GM18909 (cell line): Measurements from ENCODE around the gene OR4L1.
"Not testable (repeated sequence)": the region's sequence is repeated elsewhere in the genome, so short reads cannot be mapped to it uniquely, and the experiment has no call there.

Source experiments
- ATAC-seq: cut with Tn5 transposase; IDR thresholded peaks from one replicate; pipeline ENCODE4 v1.9.1; 2021; ENCODE audit warnings: mild to moderate bottlenecking; ENCODE audit not compliant: unreplicated experiment, poor library complexity

The OR4L1 gene, protein sequence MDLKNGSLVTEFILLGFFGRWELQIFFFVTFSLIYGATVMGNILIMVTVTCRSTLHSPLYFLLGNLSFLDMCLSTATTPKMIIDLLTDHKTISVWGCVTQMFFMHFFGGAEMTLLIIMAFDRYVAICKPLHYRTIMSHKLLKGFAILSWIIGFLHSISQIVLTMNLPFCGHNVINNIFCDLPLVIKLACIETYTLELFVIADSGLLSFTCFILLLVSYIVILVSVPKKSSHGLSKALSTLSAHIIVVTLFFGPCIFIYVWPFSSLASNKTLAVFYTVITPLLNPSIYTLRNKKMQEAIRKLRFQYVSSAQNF

DNA sequence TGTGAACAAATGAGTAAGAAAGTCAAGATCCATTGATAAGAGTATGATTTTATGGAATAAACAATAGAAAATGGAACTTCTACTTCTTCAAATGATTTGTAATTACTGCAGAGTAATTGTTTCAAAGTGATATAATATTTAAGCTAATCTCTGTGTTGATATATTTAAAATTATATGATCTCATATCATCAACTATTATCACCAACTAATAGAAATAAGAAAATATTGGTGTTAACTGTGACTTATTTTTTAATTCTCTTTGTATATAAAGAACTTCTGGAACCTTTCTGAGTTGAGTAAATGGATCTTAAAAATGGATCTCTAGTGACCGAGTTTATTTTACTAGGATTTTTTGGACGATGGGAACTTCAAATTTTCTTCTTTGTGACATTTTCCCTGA, at the start of gene OR4L1:
TSS of gene OR4L1 (plus strand) at position 301 of the 400 bp plus-strand sequence. CDS start at position 301, 0 bp downstream.
- ATAC-seq, result no peak

DNA sequence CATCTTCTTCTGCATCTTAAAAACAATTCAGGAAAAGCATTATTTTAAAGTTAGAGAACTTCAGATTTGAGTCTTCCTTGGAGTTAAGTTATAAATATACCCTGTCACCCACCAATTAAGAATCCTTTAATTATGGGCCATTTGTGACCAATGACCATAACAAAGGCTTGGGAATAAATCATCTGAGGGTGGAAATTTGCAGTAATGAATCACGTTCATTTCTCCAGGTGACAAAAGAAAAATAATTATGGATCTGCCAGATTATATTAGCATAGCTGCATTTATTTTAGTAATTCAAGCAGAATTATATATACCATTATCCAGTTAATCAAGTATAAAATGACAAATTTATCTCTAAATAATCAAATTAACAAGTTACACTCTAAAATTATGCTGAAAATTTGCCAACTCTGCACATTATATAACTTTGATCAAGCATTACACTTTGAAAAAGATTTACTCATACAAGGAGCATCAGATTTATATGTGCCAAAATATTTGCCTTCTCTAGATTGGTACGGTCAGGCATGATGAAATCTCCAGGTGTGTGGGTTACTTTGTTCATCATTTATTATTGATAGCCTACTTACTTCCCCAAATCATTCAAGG, 40.5 kb upstream of the OR4L1 start, which contains the start of gene OR4K14:
TSS of gene OR4K14 (minus strand) at position 51 of the 609 bp plus-strand sequence. CDS start 4,114 bp downstream, outside the sequence.
- no peak for ATAC-seq

DNA sequence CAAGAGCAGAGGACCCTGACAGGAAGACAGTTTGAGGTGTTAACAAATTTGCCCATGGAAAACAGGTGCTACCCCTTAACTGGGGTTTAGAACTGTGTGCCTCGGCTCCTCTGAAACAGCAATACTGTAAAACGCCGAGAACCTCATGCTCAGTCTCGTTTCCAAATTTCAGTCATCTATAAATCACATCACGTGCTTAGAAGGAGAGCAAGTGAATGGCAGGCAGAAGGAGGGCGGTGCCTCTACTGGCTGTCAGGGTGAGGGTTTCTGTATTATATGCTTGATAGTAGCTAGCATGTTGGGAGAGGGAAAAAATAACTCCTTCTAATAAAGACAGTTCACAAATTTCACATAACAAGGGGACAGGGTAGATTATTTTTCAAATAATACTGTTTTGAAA, 28.8 kb upstream of the OR4L1 start:
- ATAC-seq, result no peak

DNA sequence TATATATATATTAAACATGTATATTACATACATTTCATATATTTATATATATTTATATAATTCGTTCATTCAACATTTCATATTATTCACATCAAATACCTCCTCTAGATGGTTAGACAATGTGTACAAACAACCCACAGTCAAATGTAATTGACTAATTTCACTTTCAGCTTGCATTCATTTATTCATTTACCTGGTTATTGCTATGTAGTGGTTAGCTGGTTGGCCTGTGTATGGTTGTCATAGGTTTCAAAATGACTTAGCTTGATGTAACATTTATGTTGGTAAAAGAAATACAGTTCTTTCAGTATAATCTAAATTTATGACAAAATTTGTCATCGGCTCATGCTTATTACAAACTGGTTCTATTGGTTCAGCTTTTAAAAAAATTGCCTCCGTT, 24.4 kb upstream of the OR4L1 start:
- ATAC-seq, result no peak

DNA sequence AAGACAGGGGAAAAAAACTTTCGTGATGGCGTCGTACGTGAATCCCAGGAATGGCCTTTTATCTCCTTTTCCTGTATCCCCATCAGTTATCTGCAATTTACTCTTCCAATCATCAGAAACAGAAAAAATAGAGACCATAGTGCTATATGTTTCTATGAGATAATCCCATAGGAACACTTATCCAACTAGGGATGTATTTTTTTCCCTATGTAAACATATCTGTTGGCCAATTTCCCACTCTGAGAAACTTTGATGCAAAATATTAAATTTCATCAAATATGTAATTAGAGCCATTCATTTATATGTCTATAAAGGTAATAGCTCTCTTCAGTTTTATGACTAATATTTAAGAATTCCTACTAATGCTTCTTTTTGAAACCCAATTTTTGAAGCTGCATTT, 23.9 kb upstream of the OR4L1 start, which contains the start of gene OR4K13:
TSS of gene OR4K13 (minus strand) at position 101 of the 400 bp plus-strand sequence. CDS start 1,280 bp downstream, outside the sequence.
- ATAC-seq, result no peak

DNA sequence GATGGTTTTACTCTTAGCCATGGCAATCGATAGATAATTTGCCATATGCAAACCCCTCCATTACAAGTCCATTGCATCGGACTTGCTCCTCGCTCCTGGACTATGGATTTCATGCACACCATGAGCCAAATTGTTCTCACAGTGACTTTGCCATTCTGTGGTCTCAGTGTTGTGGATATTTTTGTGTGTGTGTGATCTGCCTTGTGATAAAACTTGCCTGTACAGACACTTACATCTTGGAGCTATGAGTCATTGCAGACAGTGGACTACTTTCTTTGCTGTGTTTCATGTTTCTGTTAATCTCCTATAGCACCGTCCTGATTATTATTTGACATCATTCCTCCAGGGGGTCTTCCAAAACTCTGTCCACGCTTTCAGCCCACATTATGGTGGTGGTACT, 15.6 kb upstream of the OR4L1 start:
- ATAC-seq, result no peak

DNA sequence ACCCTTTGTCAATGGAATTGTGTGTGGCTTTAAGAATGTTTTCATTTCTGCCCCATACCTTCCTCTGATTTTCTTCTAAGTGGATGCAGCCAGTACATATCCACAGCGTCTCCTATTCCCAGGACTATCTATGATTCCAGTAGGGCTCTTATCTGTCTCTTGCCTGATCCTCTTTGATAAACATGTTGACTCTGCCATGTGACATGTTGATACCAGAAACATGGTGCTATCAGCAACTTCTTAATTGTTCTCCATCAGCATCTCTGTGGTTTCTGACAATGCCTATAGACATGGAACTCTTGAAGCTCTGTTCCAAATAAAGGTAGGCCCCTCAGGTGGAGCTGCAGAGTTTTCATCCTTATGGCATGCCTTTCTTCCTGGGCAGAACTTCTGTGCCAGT, 11.6 kb upstream of the OR4L1 start:
- ATAC-seq, result no peak

DNA sequence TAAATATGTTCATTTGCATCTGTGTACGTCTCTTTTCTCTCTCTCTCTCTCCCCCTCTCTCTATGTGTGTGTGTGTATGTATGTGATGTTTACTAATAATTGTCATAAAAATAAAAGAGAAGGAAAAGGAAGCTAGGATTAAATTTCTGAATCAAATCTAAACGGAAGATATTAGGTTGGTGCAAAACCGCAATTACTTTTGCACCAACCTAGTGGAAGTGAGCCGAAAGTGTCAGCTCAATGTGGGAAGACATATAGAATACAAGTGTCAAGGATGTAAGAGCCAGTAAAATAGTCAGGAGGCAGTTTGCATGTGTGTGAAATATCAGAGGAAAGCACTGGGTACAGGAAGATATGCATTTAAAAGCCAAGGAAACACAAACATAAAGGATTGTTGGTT, 32.2 kb downstream of the OR4L1 start:
- no peak for ATAC-seq

DNA sequence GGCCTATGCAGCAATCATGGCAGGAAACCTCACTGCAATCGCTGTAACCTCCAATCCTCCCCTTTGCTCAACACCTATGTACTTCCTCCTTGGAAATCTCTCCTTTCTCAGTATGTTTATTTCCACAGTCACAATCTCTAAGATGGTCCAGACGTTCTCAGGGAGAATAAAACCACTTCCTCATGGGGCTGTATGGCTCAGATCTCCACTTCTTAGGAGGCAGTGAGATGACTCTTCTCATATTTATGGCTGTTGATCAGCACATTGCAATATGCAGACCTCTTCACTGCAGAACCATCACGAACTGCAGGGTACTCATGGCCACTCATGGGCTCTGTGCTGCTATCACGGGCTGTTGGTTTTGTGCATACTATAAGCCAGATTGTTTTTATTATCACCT, 33.6 kb downstream of the OR4L1 start:
- ATAC-seq, result no peak

DNA sequence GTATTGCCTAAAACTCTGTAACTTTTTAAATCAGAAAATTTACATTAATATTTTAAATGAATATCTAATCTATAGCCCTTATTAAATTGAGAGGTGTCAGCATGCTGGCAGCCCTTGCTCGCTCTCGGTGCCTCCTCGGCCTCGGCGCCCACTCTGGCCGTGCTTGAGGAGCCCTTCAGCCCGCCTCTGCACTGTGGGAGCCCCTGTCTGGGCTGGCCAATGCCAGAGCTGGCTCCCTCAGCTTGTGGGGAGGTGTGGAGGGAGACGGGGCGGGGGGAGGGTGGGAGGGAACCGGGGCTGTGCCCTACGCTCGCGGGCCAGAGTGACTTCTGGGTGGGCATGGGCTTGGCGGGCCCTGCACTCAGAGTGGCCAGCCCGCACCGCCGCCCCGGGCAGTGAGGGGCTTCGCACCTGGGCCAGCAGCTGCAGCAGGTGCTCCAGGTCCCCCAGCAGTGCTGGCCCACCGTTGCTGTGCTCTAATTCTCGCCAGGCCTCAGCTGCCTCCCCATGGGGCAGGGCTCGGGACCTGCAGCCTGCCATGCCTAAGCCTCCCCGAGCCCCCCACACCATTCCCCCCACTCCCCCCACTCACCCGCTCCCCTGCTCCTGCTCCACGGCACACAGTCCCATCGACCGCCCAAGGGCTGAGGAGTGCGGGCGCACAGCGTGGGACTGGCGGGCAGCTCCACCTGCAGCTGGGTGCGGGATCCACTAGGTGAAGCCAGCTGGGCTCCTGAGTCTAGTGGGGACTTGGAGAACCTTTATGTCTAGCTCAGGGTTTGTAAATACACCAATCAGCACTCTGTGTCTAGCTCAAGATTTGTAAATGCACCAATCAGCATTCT, 39.3 kb downstream of the OR4L1 start:
- not testable (repeated sequence) for ATAC-seq

DNA sequence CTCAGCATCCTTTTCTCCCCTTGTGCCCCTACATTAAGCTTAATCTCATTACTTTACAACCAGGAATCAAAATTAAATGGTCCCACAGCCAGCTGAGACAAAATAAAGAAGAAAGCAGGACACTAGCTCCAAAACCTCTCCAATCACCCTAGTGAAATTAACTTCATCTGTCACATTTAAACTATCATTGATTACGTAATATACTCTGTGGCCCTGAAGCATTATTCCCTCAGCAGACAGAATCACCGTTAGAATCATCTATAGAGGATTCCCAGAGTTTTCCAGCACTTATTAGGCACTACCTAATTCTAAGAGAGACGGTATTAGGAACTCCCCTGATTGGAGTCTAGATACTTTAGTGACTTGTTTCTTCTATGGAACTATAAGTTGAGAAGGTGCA, 50.6 kb downstream of the OR4L1 start, which contains the start of gene OR4K17:
TSS of gene OR4K17 (plus strand) at position 302 of the 400 bp plus-strand sequence. CDS start 6,761 bp downstream, outside the sequence.
- ATAC-seq, result no peak
